Large intestine (tissue), 3 donors: Measurements from ENCODE around the gene USP36. TPM values are rescaled to one million over a fixed set of nuclear protein-coding genes. Genes with fewer than 3 reads are reported as not detected.

Experiments
- DNase-seq, 2 donors: peaks; one replicate each; pipeline versions ENCODE4 v3.0.0 to v3.0.0-alpha.2; 2013
- H3K27ac ChIP-seq: one replicate; pipeline ENCODE4 v1.5.1; 2013; ENCODE audit warnings: low read length
- H3K27me3 ChIP-seq: 2 replicates; pipeline ENCODE4 v1.6.1; 2013; ENCODE audit warnings: low read length; ENCODE audit not compliant: control insufficient read depth, insufficient read depth
- H3K36me3 ChIP-seq: 2 replicates; pipeline ENCODE4 v1.6.1; 2013; ENCODE audit warnings: low read length; ENCODE audit not compliant: control insufficient read depth, insufficient read depth
- H3K4me1 ChIP-seq: one replicate; pipeline ENCODE4 v1.6.1; 2013; ENCODE audit warnings: low read length; ENCODE audit not compliant: control insufficient read depth, insufficient read depth
- H3K4me3 ChIP-seq: one replicate; pipeline ENCODE4 v1.5.1; 2013; ENCODE audit warnings: low read length
- H3K9me3 ChIP-seq: one replicate; pipeline ENCODE4 v1.6.1; 2013; ENCODE audit warnings: mild to moderate bottlenecking, low read depth, low read length, moderate library complexity; ENCODE audit not compliant: control insufficient read depth
- WGBS: methylation state at CpG from one replicate; pipeline ENCODE4 v1.1.5; 2013; ENCODE audit warnings: low lambda C conversion rate; ENCODE audit not compliant: insufficient coverage; 5-methylcytosine and 5-hydroxymethylcytosine counted together
- polyA plus RNA-seq: library from polyadenylated mRNA; unstranded; fragments of 120-200 nt; gene quantifications from one replicate; pipeline ENCODE4 v1.2.1, GENCODE V29; 2013

The USP36 gene
- polyA plus RNA-seq, 1 donor: 49.0 TPM

DNA sequence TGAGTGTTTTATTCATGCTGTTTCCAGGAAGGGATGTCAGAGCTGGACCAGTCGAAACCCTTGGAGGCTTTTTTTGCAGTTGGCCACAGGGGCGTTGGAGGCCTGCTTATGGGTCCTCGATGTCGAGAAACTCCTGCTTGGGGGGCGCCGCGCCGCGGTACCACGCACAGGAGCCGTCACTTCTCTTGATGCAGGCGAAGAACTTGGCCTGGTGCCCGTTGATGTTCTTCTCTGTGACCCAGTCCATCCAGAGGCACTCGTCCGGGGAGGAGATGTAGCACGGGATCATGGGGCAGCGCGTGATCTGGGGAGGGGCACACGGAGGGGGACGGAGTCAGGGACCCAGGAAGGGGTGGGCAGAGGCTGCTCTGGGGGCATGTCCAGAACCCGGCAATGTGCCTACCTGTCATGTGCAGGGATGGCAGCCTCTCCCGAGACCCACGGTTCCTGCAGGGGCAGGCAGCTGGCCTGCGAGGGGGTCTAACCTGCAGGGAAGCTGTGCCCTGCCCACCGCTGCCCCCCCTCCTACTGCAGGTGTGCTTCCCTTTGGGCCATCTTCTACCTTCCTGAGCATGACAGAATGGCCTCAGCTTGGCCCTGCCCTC lies 15.0 kb upstream of the USP36 start:
- Histone ChIP-seq H3K27ac (no peak overlapping the region), H3K4me1 (peaks cover 10% of the 10 kb centered on the region), H3K27me3 (no peaks in the 10 kb centered on the region), H3K4me3 (no peak overlapping the region), H3K9me3 (no peaks in the 10 kb centered on the region), H3K36me3 (peaks cover 32% of the 10 kb centered on the region)
- no CpG with 5 or more reads among the region's 25 CpGs for WGBS
- no peak for DNase-seq

DNA sequence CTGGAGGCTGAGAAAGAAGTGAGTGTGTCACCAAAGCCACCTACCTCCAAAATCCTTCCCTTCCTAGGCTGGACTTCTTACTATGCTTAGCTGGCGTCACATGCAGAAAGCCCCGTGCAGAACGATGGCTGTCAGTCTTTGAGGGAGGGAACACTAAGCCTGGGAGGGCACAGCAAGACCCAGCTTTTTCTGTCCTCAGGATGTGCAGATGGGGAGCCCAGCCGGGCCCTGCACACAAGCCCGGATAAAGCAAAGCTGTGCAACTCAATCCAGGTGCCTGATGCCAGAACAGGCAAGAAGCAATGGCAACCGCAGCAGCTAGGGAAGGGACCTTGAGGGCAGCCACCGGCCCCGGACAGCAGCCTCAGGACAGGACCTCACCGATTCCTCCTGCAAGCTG lies 13.9 kb upstream of the USP36 start:
- no peak for DNase-seq
- no peak overlapping the region for H3K27ac ChIP-seq
- peaks cover 10% of the 10 kb centered on the region for H3K4me1 ChIP-seq
- no peaks in the 10 kb centered on the region for H3K9me3 ChIP-seq
- no peak overlapping the region for H3K4me3 ChIP-seq
- H3K27me3 ChIP-seq: no peaks in the 10 kb centered on the region
- H3K36me3 ChIP-seq: peaks cover 32% of the 10 kb centered on the region
- no CpG with 5 or more reads among the region's 9 CpGs for WGBS

DNA sequence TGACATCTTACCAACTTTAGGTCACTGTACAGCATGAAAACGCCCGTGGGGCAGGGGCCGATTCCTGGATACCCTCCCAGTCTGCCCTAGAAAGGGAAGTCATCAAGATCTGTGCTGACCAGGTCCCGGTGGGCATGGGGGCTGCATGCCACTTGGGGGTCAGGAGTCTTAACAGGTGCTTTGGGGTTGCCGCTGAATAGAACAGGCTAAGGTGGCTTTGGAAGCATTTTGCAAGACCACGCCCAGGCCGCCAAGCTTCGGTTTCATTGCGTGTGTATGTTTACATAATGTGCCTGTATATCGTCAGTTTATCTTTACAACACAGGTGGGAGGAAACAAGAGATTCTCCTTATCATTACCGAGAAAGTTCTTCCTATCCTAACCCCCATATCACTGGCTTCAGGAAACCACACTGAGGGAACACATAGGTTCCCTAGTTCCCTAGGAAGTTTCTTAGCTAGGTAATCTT lies 13.3 kb upstream of the USP36 start:
- Histone ChIP-seq H3K4me1 (peaks cover 10% of the 10 kb centered on the region), H3K36me3 (peaks cover 32% of the 10 kb centered on the region), H3K27me3 (no peaks in the 10 kb centered on the region), H3K9me3 (no peaks in the 10 kb centered on the region), H3K27ac (no peak overlapping the region), H3K4me3 (no peak overlapping the region)
- WGBS: no CpG with 5 or more reads among the region's 11 CpGs
- peak in 1 of 2 donors; percentile 66 for DNase-seq

DNA sequence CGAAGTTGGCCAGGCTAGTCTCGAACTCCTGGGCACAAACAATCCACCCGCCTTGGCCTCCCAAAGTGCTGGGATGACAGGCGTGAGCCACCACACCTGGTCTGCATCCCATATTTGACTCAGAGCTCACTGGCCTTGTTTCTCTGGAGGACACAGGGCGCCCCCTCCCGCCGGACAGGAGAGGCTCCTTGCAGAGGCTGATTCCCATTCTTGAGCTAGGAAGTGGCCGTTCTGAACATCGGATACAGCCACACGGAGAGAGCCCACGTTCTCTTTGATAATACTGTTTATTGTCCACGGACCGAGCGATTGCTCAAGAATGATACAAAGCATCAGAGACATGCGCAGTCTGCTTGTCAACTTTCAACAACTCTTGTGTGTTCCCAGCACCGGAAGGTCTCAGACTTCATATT lies 12.1 kb upstream of the USP36 start:
- no CpG with 5 or more reads among the region's 16 CpGs for WGBS
- peaks cover 32% of the 10 kb centered on the region for H3K36me3 ChIP-seq

DNA sequence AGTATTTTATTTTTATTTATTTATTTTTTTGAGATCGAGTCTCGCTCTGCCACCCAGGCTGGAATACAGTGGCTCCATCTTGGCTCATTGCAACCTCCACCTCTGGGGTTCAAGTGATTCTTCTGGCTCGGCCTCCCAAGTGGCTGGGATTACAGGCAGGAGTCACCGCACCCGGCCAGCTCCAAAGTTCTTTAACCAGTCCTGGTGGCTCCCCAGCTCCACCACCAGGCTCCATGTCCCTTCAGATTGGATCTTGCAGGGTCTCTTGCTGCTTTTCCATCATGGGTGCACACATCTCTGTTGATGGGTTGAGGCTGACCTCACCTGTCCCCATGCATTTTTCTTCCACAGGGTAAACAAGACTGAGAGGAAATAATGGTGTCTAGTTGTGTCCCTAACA lies 8.4 kb upstream of the USP36 start:
- peaks cover 3% of the 10 kb centered on the region for H3K36me3 ChIP-seq
- no peak overlapping the region for H3K27ac ChIP-seq
- DNase-seq: no peak
- no peaks in the 10 kb centered on the region for H3K27me3 ChIP-seq
- no peaks in the 10 kb centered on the region for H3K9me3 ChIP-seq
- H3K4me3 ChIP-seq: no peak overlapping the region
- WGBS: no CpG with 5 or more reads among the region's 5 CpGs
- H3K4me1 ChIP-seq: peaks cover 3% of the 10 kb centered on the region

More for the DNA sequence above, 12.1 kb upstream of the USP36 start:
- Histone ChIP-seq H3K27ac (no peak overlapping the region), H3K4me3 (no peak overlapping the region), H3K4me1 (peaks cover 10% of the 10 kb centered on the region), H3K9me3 (no peaks in the 10 kb centered on the region), H3K27me3 (no peaks in the 10 kb centered on the region)
- no peak for DNase-seq

DNA sequence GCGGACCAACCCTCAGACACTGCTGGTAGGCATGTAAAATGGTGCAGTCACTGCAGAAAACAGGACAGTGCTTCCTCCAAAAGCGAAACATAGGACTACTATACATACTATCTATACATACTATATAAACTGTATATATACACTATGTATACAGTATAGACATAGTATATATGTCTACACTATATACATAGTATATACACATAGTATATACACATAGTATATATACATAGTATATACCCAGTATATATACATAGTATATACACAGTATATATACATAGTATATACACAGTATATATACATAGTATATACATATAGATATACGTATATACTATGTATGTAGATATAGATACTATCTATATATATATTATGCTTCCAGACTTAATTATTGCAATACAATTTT lies 6.4 kb upstream of the USP36 start:
- H3K27me3 ChIP-seq: no peaks in the 10 kb centered on the region
- WGBS: 100% methylated on average over 1 of the region's 3 CpGs

DNA sequence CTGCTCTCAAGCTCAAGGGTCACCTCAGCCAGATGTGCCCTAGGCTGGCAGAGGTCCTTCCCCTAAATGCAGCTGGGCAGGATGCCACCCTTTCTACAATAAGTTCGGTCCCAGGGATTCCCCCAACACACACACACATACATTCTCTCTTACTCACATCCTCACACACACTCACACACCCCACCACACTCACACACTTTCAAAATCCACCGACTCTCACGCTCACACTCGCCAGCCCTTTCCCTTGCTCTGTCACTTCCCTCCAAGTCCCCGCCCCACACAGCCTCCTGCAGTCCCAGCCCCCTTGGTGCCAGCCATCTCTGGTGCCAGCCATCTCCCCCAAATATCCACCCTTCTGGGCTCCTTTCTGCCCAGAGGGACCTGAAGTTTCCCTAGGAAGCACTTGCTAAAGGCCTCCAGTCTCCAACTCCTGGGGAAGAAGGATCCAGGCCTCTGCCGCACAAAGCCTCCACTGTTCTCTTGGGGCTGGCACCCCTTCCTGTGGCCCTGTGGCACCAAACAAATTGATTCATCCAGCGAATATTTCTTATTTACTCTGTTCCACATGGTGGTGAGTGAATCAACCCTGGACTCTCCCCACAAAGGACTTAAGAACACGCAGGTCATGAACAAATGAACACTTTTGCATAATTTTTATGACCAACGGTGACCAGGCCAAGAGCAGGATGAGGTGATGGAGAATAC lies 3.8 kb upstream of the USP36 start:
- no peaks in the 10 kb centered on the region for H3K27me3 ChIP-seq
- H3K9me3 ChIP-seq: no peaks in the 10 kb centered on the region
- H3K4me1 ChIP-seq: peaks cover 10% of the 10 kb centered on the region
- DNase-seq: no peak
- H3K4me3 ChIP-seq: no peak overlapping the region
- no CpG with 5 or more reads among the region's 9 CpGs for WGBS
- H3K36me3 ChIP-seq: no peaks in the 10 kb centered on the region
- no peak overlapping the region for H3K27ac ChIP-seq

More for the DNA sequence above, 6.4 kb upstream of the USP36 start:
- no peak for DNase-seq
- Histone ChIP-seq H3K36me3 (no peaks in the 10 kb centered on the region), H3K9me3 (no peaks in the 10 kb centered on the region), H3K4me1 (peaks cover 3% of the 10 kb centered on the region), H3K4me3 (no peak overlapping the region), H3K27ac (no peak overlapping the region)

DNA sequence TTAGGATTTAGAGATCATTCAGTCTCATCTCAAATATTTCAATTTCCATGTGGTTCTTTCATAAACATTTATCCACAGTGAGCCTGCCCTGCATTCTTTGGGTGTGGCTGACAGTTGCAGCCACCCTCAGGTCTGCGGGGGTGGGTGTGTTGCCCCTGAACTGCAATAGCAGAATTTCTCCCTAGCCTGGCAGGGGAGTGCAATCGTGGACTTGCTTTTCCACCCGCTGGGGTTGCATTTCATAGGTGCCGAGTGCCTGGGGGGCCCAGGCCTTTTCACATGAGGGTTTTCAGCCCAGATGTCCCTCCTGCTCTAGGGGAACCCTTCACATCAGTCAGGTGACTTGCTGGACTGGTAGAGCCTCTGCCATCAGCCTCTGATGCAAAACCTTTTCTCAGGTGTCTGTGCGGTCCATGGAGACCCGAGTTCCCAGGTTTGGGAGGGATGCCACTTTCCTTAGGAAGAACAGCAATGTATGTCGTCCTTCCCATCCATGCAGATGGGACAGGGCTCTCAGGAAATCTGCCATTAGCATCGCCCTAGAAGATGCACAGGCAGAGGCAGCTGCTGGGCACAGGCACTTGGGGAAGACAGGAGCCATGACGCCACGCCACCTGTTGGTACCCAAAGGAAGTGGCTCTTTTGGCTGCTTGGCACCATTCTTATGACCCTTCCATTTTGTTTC lies 2.4 kb upstream of the USP36 start:
- no peak for DNase-seq
- no CpG with 5 or more reads among the region's 10 CpGs for WGBS
- H3K36me3 ChIP-seq: no peaks in the 10 kb centered on the region

DNA sequence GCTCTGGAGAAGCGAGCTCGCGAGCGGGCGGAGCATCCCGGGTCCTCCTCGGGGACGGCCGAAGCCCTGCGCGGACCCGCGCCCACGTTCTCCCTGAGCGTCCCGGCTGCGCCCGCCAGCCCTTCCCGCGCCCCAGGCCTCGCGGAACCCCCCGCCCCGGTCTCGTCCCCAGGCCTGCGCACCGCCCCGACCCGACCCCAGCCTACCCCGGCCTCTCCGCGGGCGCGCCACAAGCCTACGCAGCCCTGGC lies 159 bp downstream of the USP36 start:
- no peak for DNase-seq
- WGBS: no CpG with 5 or more reads among the region's 35 CpGs
- no peaks in the 10 kb centered on the region for H3K9me3 ChIP-seq
- peak overlapping the region; percentile 94 for H3K27ac ChIP-seq
- H3K36me3 ChIP-seq: peaks cover 23% of the 10 kb centered on the region
- no peaks in the 10 kb centered on the region for H3K27me3 ChIP-seq
- H3K4me1 ChIP-seq: peaks cover 19% of the 10 kb centered on the region
- peak overlapping the region; percentile 67 for H3K4me3 ChIP-seq

More for the DNA sequence above, 2.4 kb upstream of the USP36 start:
- no peaks in the 10 kb centered on the region for H3K27me3 ChIP-seq
- H3K27ac ChIP-seq: no peak overlapping the region
- H3K4me1 ChIP-seq: peaks cover 19% of the 10 kb centered on the region
- H3K4me3 ChIP-seq: no peak overlapping the region
- H3K9me3 ChIP-seq: no peaks in the 10 kb centered on the region

DNA sequence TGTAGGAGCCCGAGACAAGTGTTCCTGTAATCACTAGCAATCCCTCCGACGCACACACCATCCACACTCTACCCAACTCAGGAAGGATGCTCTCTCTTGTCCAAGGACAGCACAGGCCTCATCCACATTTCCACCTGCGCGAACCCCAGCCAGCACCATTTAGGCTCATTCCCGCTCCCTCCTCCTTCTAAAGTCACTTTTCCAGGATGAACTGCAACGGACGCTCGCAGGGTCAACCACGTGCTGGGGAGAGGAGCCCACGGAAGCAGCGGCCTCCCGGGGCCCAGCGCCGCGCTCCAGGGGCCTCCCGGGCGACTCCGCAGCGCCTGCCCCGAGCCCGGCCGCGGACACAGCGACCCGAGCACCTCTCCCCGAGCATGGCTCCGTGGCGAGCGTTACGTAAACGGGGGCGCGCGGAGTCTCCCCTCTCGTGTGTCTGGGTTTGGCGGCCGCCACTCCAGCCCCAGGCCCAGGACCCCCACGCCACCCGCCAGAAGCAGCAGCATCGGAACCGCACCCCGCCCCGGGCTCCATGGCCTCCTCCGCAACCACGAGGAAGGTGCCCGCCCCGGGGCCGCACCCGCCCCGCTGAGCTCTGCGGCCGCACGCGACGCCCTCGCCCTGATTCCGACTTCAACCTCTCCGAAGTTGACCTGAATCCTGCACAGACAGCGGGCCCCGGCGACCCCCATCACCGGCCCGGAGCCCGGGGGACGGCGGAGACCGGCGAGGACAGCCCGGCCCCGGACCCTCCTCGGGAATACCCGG lies 668 bp downstream of the USP36 start:
- Histone ChIP-seq H3K4me1 (peaks cover 19% of the 10 kb centered on the region), H3K9me3 (no peaks in the 10 kb centered on the region), H3K4me3 (peak overlapping the region; percentile 67), H3K27me3 (no peaks in the 10 kb centered on the region), H3K36me3 (peaks cover 28% of the 10 kb centered on the region), H3K27ac (peak overlapping the region; percentile 94)
- DNase-seq: peak in 1 of 2 donors; percentile 74
- WGBS: no CpG with 5 or more reads among the region's 73 CpGs
